Activated T-cell treated with anti-CD3 and anti-CD28 coated beads, Interleukin-2, amount 50 U/mL, for 4 hours (primary cell): Measurements from ENCODE around the gene JAZF1. TPM values are rescaled to one million over a fixed set of nuclear protein-coding genes. Genes with fewer than 3 reads are reported as not detected.

Experiments
- ATAC-seq, 2 donors: fragments of 200-7000 bp; cut with Tn5 transposase; one replicate each; pipeline ENCODE4 v1.10.0; 2021
- DNase-seq: peaks from one replicate; pipeline ENCODE4 v3.0.0-alpha.2; 2020
- H3K27me3 Mint-ChIP-seq: one replicate; pipeline ENCODE4 v1.8.0; 2021; ENCODE audit warnings: low read depth, mixed read lengths
- H3K36me3 Mint-ChIP-seq: one replicate; pipeline ENCODE4 v1.8.0; 2022; ENCODE audit warnings: mixed read lengths; ENCODE audit not compliant: insufficient read depth
- H3K4me1 Mint-ChIP-seq: one replicate; pipeline ENCODE4 v1.8.0; 2021; ENCODE audit warnings: low read depth, mixed read lengths
- H3K4me3 Mint-ChIP-seq: one replicate; pipeline ENCODE4 v1.8.0; 2021; ENCODE audit warnings: mild to moderate bottlenecking, moderate library complexity, mixed read lengths
- H3K9me3 Mint-ChIP-seq: one replicate; pipeline ENCODE4 v1.8.0; 2021; ENCODE audit warnings: mixed read lengths
- total RNA-seq, 3 donors: library from RNA; stranded (reverse); gene quantifications; one replicate each; pipeline ENCODE4 v1.2.1, GENCODE V29; 2021

JAZF1 gene
- total RNA-seq, 3 donors from 2014 or later, result 14.9 to 19.3 (median 19.0) TPM

- no peak overlapping the region for H3K4me3 Mint-ChIP-seq
These were observed 211.2 kb downstream of the JAZF1 start for GRCh38 chr7:27969346-27969745.

GRCh38 chr7:27967639-27968038 lies 213.0 kb downstream of the JAZF1 start:
- DNase-seq, result no peak
- no peaks in the 10 kb centered on the region for H3K9me3 Mint-ChIP-seq
- H3K4me3 Mint-ChIP-seq, result no peak overlapping the region
- H3K27me3 Mint-ChIP-seq, result no peaks in the 10 kb centered on the region
- H3K4me1 Mint-ChIP-seq, result peaks cover 25% of the 10 kb centered on the region
- peaks cover 5% of the 10 kb centered on the region for H3K36me3 Mint-ChIP-seq
- ATAC-seq, result no peak

More at GRCh38 chr7:27969346-27969745, 211.2 kb downstream of the JAZF1 start:
- Mint-ChIP-seq H3K36me3 (peaks cover 8% of the 10 kb centered on the region), H3K4me1 (peaks cover 36% of the 10 kb centered on the region), H3K9me3 (no peaks in the 10 kb centered on the region), H3K27me3 (no peaks in the 10 kb centered on the region)
- DNase-seq, result no peak
- no peak for ATAC-seq

DNA sequence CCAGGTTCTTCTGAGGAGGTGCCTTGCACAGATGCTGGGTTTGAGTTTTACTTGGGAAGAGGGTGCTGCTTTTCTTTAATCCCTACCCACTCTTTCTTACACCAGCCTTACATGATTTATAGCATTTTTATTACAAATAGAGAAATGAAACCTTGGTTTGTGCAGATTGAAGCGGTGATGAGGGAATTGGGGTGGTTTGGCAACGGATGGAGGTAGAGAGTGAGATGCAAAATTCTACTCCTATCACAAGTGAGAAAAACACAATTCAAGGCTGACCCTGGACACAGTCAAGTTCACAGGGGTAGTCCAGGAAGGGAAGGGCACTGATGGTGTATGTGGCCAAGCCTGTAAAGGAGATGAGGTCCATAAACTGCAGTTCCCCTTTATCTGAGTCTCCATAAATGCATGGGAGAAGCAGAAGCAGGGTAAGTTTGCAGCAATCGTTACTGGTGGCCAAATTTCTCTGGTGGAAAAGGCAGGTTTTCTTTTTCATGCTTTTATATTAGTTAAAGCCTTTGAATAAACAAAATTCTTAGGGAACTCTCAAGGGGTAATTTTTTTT lies 214.3 kb downstream of the JAZF1 start:
- Mint-ChIP-seq H3K4me3 (no peak overlapping the region), H3K27me3 (no peaks in the 10 kb centered on the region), H3K36me3 (peaks cover 3% of the 10 kb centered on the region), H3K4me1 (peaks cover 14% of the 10 kb centered on the region), H3K9me3 (no peaks in the 10 kb centered on the region)
- no peak for DNase-seq
- ATAC-seq, result no peak

GRCh38 chr7:27965650-27966049 lies 214.9 kb downstream of the JAZF1 start:
- no peak for DNase-seq
- no peak for ATAC-seq
- H3K9me3 Mint-ChIP-seq, result no peaks in the 10 kb centered on the region
- H3K27me3 Mint-ChIP-seq, result no peaks in the 10 kb centered on the region
- H3K4me3 Mint-ChIP-seq, result no peak overlapping the region
- peaks cover 3% of the 10 kb centered on the region for H3K36me3 Mint-ChIP-seq
- peaks cover 14% of the 10 kb centered on the region for H3K4me1 Mint-ChIP-seq

GRCh38 chr7:27964820-27965219 lies 215.8 kb downstream of the JAZF1 start:
- Mint-ChIP-seq H3K4me1 (peaks cover 18% of the 10 kb centered on the region), H3K4me3 (no peak overlapping the region), H3K9me3 (no peaks in the 10 kb centered on the region), H3K36me3 (peaks cover 7% of the 10 kb centered on the region), H3K27me3 (no peaks in the 10 kb centered on the region)
- DNase-seq (no peak), ATAC-seq (no peak)

GRCh38 chr7:27963056-27963455 lies 217.5 kb downstream of the JAZF1 start:
- Mint-ChIP-seq H3K27me3 (no peaks in the 10 kb centered on the region), H3K4me3 (no peak overlapping the region), H3K36me3 (peaks cover 6% of the 10 kb centered on the region), H3K4me1 (peaks cover 15% of the 10 kb centered on the region), H3K9me3 (no peaks in the 10 kb centered on the region)
- ATAC-seq (no peak), DNase-seq (no peak)

GRCh38 chr7:27962273-27962672 lies 218.3 kb downstream of the JAZF1 start:
- no peaks in the 10 kb centered on the region for H3K9me3 Mint-ChIP-seq
- H3K4me1 Mint-ChIP-seq, result peaks cover 15% of the 10 kb centered on the region
- DNase-seq (no peak), ATAC-seq (no peak)
- H3K36me3 Mint-ChIP-seq, result peaks cover 6% of the 10 kb centered on the region
- H3K27me3 Mint-ChIP-seq, result no peaks in the 10 kb centered on the region
- H3K4me3 Mint-ChIP-seq, result no peak overlapping the region

GRCh38 chr7:27961255-27961654 lies 219.3 kb downstream of the JAZF1 start:
- peaks cover 6% of the 10 kb centered on the region for H3K36me3 Mint-ChIP-seq
- H3K4me1 Mint-ChIP-seq, result peaks cover 12% of the 10 kb centered on the region
- no peaks in the 10 kb centered on the region for H3K27me3 Mint-ChIP-seq
- ATAC-seq (no peak), DNase-seq (no peak)
- H3K4me3 Mint-ChIP-seq, result no peak overlapping the region
- no peaks in the 10 kb centered on the region for H3K9me3 Mint-ChIP-seq

DNA sequence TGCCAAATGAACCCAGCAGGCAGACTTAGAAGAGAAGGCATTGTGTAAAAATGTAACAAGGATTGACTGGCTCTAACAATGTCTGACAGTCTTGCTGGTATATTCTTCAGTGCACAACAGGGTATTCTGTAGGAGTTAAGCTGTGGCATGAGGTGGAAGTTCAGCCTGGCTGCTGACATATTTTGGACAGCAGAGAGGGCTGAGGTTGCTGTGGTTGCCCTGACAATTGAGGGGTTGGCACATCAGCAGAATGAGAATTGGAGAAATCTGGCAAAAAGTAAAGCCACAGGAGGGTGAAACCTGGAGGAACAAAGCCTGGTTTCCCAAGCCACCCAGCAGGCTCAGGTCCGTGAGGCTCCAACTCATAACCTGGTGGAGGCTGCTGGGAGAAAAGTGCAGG lies 220.2 kb downstream of the JAZF1 start:
- ATAC-seq, result no peak

GRCh38 chr7:27958933-27959548 lies 221.6 kb downstream of the JAZF1 start:
- DNase-seq, result no peak
- no peaks in the 10 kb centered on the region for H3K9me3 Mint-ChIP-seq

More for the DNA sequence above, 220.2 kb downstream of the JAZF1 start:
- H3K27me3 Mint-ChIP-seq, result no peaks in the 10 kb centered on the region
- peaks cover 10% of the 10 kb centered on the region for H3K4me1 Mint-ChIP-seq
- DNase-seq, result no peak
- no peak overlapping the region for H3K4me3 Mint-ChIP-seq
- peaks cover 8% of the 10 kb centered on the region for H3K36me3 Mint-ChIP-seq
- H3K9me3 Mint-ChIP-seq, result no peaks in the 10 kb centered on the region

GRCh38 chr7:27955596-27955995 lies 225.0 kb downstream of the JAZF1 start:
- DNase-seq (no peak), ATAC-seq (no peak)
- H3K4me1 Mint-ChIP-seq, result peaks cover 36% of the 10 kb centered on the region
- H3K27me3 Mint-ChIP-seq, result no peaks in the 10 kb centered on the region
- peaks cover 7% of the 10 kb centered on the region for H3K36me3 Mint-ChIP-seq
- no peak overlapping the region for H3K4me3 Mint-ChIP-seq
- no peaks in the 10 kb centered on the region for H3K9me3 Mint-ChIP-seq

More at GRCh38 chr7:27958933-27959548, 221.6 kb downstream of the JAZF1 start:
- Mint-ChIP-seq H3K4me3 (no peak overlapping the region), H3K4me1 (peaks cover 15% of the 10 kb centered on the region), H3K36me3 (peaks cover 8% of the 10 kb centered on the region), H3K27me3 (no peaks in the 10 kb centered on the region)
- ATAC-seq, result no peak

DNA sequence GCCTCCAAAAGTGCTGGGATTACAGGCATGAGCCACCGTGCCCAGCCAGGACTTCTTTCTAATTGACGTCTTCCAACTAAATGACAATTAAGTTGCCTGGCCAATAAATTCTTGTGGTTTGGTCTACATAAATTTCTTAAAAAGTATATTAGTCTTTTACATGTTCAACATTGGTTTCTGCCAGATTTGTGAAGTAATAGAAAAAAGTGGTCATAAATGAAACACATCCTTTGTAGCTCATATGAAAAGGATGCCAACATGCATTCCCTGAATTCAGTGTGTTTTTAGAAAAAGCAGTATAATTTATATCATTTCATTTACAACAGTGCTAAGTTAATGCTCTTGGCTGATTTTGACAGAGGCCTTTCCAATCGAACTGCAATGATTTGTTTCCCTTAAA lies 225.6 kb downstream of the JAZF1 start:
- H3K4me3 Mint-ChIP-seq, result no peak overlapping the region
- no peak for ATAC-seq
- DNase-seq, result no peak
- peaks cover 32% of the 10 kb centered on the region for H3K4me1 Mint-ChIP-seq
- no peaks in the 10 kb centered on the region for H3K27me3 Mint-ChIP-seq
- H3K9me3 Mint-ChIP-seq, result no peaks in the 10 kb centered on the region
- H3K36me3 Mint-ChIP-seq, result peaks cover 3% of the 10 kb centered on the region

DNA sequence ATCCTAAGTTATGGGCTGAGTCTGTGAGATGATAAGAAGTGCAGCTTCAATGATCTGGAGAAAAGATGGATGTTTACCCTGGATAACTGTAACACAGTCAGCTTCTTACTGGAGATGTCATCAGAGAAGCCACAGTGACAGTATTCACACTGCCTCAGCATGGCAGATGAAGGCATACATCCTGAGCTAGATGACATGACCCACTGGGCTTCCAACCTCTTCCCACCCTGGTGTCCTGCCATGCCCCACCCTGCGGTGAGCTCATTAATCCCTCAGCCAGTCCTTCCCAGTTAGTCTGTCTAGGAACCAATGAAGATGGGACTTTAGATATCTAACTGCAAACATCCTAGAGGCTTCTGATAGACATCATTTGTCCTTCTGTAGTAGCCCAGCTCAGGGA lies 226.8 kb downstream of the JAZF1 start:
- no peak for ATAC-seq
- no peak for DNase-seq
- Mint-ChIP-seq H3K4me3 (no peak overlapping the region), H3K27me3 (no peaks in the 10 kb centered on the region), H3K36me3 (peaks cover 5% of the 10 kb centered on the region), H3K4me1 (peaks cover 37% of the 10 kb centered on the region), H3K9me3 (no peaks in the 10 kb centered on the region)

GRCh38 chr7:27953361-27953760 lies 227.2 kb downstream of the JAZF1 start:
- ATAC-seq (no peak), DNase-seq (no peak)
- H3K9me3 Mint-ChIP-seq, result no peaks in the 10 kb centered on the region
- H3K4me3 Mint-ChIP-seq, result no peak overlapping the region
- no peaks in the 10 kb centered on the region for H3K27me3 Mint-ChIP-seq
- H3K4me1 Mint-ChIP-seq, result peaks cover 37% of the 10 kb centered on the region
- peaks cover 5% of the 10 kb centered on the region for H3K36me3 Mint-ChIP-seq

GRCh38 chr7:27952456-27953285 lies 227.9 kb downstream of the JAZF1 start:
- H3K4me1 Mint-ChIP-seq, result peaks cover 37% of the 10 kb centered on the region
- DNase-seq (no peak), ATAC-seq (no peak)
- H3K27me3 Mint-ChIP-seq, result no peaks in the 10 kb centered on the region
- H3K36me3 Mint-ChIP-seq, result peaks cover 5% of the 10 kb centered on the region
- H3K9me3 Mint-ChIP-seq, result no peaks in the 10 kb centered on the region
- H3K4me3 Mint-ChIP-seq, result no peak overlapping the region
